ENCODE measurements around the gene SPATA6.

DNA sequence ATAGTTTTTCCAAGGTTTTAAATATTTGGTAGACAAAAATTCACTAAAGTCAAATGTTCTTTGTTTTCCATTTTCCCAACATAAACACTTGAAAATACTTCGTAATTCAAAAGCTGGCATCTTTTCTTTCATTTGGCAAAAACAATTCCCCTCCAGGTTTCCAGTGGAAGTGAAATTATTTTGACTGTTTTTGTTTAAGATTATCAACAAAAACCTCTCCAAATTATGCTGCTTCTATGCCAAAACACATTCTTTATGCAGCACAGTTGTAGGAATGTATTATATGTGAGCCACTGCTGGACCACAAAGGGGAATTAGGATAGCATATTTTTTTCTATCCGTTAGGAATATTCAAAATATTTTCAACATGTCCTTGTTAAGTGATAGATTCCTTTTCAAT lies 205.4 kb downstream of the SPATA6 start:
- TF ChIP-seq CTCF (conservative IDR thresholded peaks at IDR 0.05; ENCODE audit: low read depth, low read length), result no peak
- no peak for TF ChIP-seq CEBPB (IDR thresholded peaks at IDR 0.05; ENCODE audit: low read depth, low read length)
- TF ChIP-seq MAZ (IDR thresholded peaks at IDR 0.05; ENCODE audit: borderline replicate concordance, low read depth, low read length), result no peak
- no peak for TF ChIP-seq POLR2A (IDR thresholded peaks at IDR 0.05; ENCODE audit: low read depth, low read length)
- no peak for TF ChIP-seq BHLHE40 (IDR thresholded peaks at IDR 0.05; ENCODE audit: low read depth, low read length)
- no peak for TF ChIP-seq SMC3 (IDR thresholded peaks at IDR 0.05; ENCODE audit: low read depth, low read length)
- no peak for TF ChIP-seq CHD1 (IDR thresholded peaks at IDR 0.05; ENCODE audit: low read depth, low read length)
- no peak for TF ChIP-seq RAD21 (IDR thresholded peaks at IDR 0.05; ENCODE audit: low read length)
- TF ChIP-seq FOS (IDR thresholded peaks at IDR 0.05; ENCODE audit: low read depth, low read length), result no peak
- TF ChIP-seq MXI1 (IDR thresholded peaks at IDR 0.05; ENCODE audit: borderline replicate concordance, low read depth, low read length), result no peak
- TF ChIP-seq RCOR1 (IDR thresholded peaks at IDR 0.05; ENCODE audit: insufficient replicate concordance, low read length), result no peak
- TF ChIP-seq RFX5 (IDR thresholded peaks at IDR 0.05; ENCODE audit: low read depth, low read length), result no peak
- TF ChIP-seq USF2 (IDR thresholded peaks at IDR 0.05; ENCODE audit: low read depth, low read length), result no peak
